Calu3 (cell line): ENCODE results near the gene GPR153. TPM values are rescaled to one million over a fixed set of nuclear protein-coding genes. Genes with fewer than 3 reads are reported as not detected.

Experiments used
- BruUV-seq: library from RNA; stranded (reverse); fragments of 400-500 nt; replicated peaks from 2 replicates; lab custom pipeline; 2021; lab: Mats Ljungman, UMichigan
- CTCF ChIA-PET: fragments of 300-600 bp; sonication (Branson Sonifier 250); formaldehyde crosslinking; loops from one replicate; lab custom pipeline; 2022; ENCODE audit warnings: antibody characterized with exemption; lab: Charles Lee
- DNase-seq: peaks from one replicate; pipeline ENCODE4 v3.0.0; 2022
- H3K27ac Mint-ChIP-seq: one replicate; pipeline ENCODE4 v1.8.0; 2022; ENCODE audit warnings: mixed read lengths; ENCODE audit not compliant: unreplicated experiment
- H3K27me3 Mint-ChIP-seq: one replicate; pipeline ENCODE4 v1.8.0; 2022; ENCODE audit warnings: mixed read lengths; ENCODE audit not compliant: unreplicated experiment
- H3K36me3 Mint-ChIP-seq: one replicate; pipeline ENCODE4 v1.8.0; 2022; ENCODE audit warnings: mild to moderate bottlenecking, moderate library complexity, mixed read lengths; ENCODE audit not compliant: insufficient read depth, unreplicated experiment
- H3K4me1 Mint-ChIP-seq: one replicate; pipeline ENCODE4 v1.8.0; 2022; ENCODE audit warnings: mild to moderate bottlenecking, low read depth, mixed read lengths; ENCODE audit not compliant: unreplicated experiment
- H3K4me3 Mint-ChIP-seq: one replicate; pipeline ENCODE4 v1.8.0; 2022; ENCODE audit warnings: mild to moderate bottlenecking, low read depth, moderate library complexity, mixed read lengths; ENCODE audit not compliant: unreplicated experiment
- H3K9me3 Mint-ChIP-seq: one replicate; pipeline ENCODE4 v1.8.0; 2022; ENCODE audit warnings: low read depth, mixed read lengths; ENCODE audit not compliant: unreplicated experiment
- CTCF ChIP-seq: fragments of 200-600 bp; IDR thresholded peaks from one replicate; pipeline ENCODE4 v1.8.0; 2022; ENCODE audit warnings: antibody characterized with exemption; ENCODE audit not compliant: unreplicated experiment
- intact Hi-C: fragments of 100-400 bp; cut with micrococcal nuclease; formaldehyde crosslinking; loops from one replicate; pipeline ENCODE4 v1.10.0; 2022; ENCODE audit not compliant: unreplicated experiment
- total RNA-seq: library from RNA; stranded (reverse); gene quantifications from 2 replicates; pipeline ENCODE4 v1.2.3, GENCODE V29; 2022

GPR153 gene
- total RNA-seq, 1 experiment from 2014 or later = 3.7 TPM

GRCh38 chr1:6218375-6219164 is 42.3 kb downstream of the GPR153 start:
- no TSS peak for BruUV-seq
- Mint-ChIP-seq H3K27me3 (no peaks in the 10 kb centered on the region), H3K27ac (peak overlapping the region; percentile 87), H3K36me3 (peaks cover 78% of the 10 kb centered on the region), H3K4me1 (peaks cover 43% of the 10 kb centered on the region), H3K4me3 (peak overlapping the region; percentile 26), H3K9me3 (no peaks in the 10 kb centered on the region)
- CTCF ChIA-PET = interaction anchor here (0.6 to 0.9 kb wide), 2 partner anchors 13 to 14 kb away, joined by 3 read pairs; no protein-coding TSS in a partner anchor
- peak; percentile 47 for DNase-seq
- TF ChIP-seq CTCF = no peak
- intact Hi-C loops = no loop called here

GRCh38 chr1:6212193-6212959 is 48.5 kb downstream of the GPR153 start:
- Mint-ChIP-seq H3K4me3 (no peak overlapping the region), H3K4me1 (peaks cover 5% of the 10 kb centered on the region), H3K9me3 (no peaks in the 10 kb centered on the region), H3K36me3 (peaks cover 78% of the 10 kb centered on the region), H3K27me3 (no peaks in the 10 kb centered on the region), H3K27ac (no peak overlapping the region)
- no peak for TF ChIP-seq CTCF
- CTCF ChIA-PET = no interaction called here
- DNase-seq = no peak
- intact Hi-C loops = no loop called here
- BruUV-seq = no TSS peak

- no peaks in the 10 kb centered on the region for H3K9me3 Mint-ChIP-seq
- no peaks in the 10 kb centered on the region for H3K4me1 Mint-ChIP-seq
- H3K4me3 Mint-ChIP-seq = no peak overlapping the region
- H3K27me3 Mint-ChIP-seq = no peaks in the 10 kb centered on the region
- TF ChIP-seq CTCF = no peak
- BruUV-seq = no TSS peak
- peaks cover 78% of the 10 kb centered on the region for H3K36me3 Mint-ChIP-seq
- intact Hi-C loops = no loop called here
- CTCF ChIA-PET = no interaction called here
- H3K27ac Mint-ChIP-seq = no peak overlapping the region
- no peak for DNase-seq
These were observed 49.2 kb downstream of the GPR153 start for GRCh38 chr1:6211731-6212130.

GRCh38 chr1:6210591-6211355 is 50.1 kb downstream of the GPR153 start:
- no peaks in the 10 kb centered on the region for H3K9me3 Mint-ChIP-seq
- CTCF ChIA-PET = no interaction called here
- H3K27ac Mint-ChIP-seq = no peak overlapping the region
- intact Hi-C loops = no loop called here
- TF ChIP-seq CTCF = no peak
- H3K27me3 Mint-ChIP-seq = no peaks in the 10 kb centered on the region
- no TSS peak for BruUV-seq
- no peak for DNase-seq
- H3K36me3 Mint-ChIP-seq = peaks cover 80% of the 10 kb centered on the region
- H3K4me1 Mint-ChIP-seq = no peaks in the 10 kb centered on the region
- H3K4me3 Mint-ChIP-seq = no peak overlapping the region
